IMR-90 (cell line): Measurements from ENCODE around the gene DBN1.

Experiments used
- CEBPB ChIP-seq: IDR thresholded peaks from 2 replicates; pipeline ENCODE4 v1.6.1; 2012; ENCODE audit warnings: low read depth, low read length, improper control_type of control experiment
- CHD1 ChIP-seq: IDR thresholded peaks from 2 replicates; pipeline ENCODE4 v1.6.1; 2012; ENCODE audit warnings: low read depth, low read length, improper control_type of control experiment
- FOS ChIP-seq: fragments of 150-350 bp; IDR thresholded peaks from 2 replicates; pipeline ENCODE4 v1.6.1; 2016; ENCODE audit warnings: low read depth, low read length
- MAFK ChIP-seq: IDR thresholded peaks from 2 replicates; pipeline ENCODE4 v1.6.1; 2012; ENCODE audit warnings: low read depth, low read length, improper control_type of control experiment
- MAZ ChIP-seq: IDR thresholded peaks from 2 replicates; pipeline ENCODE4 v1.6.1; 2012; ENCODE audit warnings: low read depth, mild to moderate bottlenecking, low read length, improper control_type of control experiment, moderate library complexity, borderline replicate concordance
- MXI1 ChIP-seq: IDR thresholded peaks from 2 replicates; pipeline ENCODE4 v1.6.1; 2012; ENCODE audit warnings: low read depth, mild to moderate bottlenecking, low read length, moderate library complexity, borderline replicate concordance
- NFE2L2 ChIP-seq: fragments of 150-350 bp; IDR thresholded peaks from 2 replicates; pipeline ENCODE4 v1.6.1; 2016; ENCODE audit warnings: low read depth, mild to moderate bottlenecking, low read length
- POLR2A ChIP-seq: IDR thresholded peaks from 2 replicates; pipeline ENCODE4 v1.6.1; 2012; ENCODE audit warnings: mild to moderate bottlenecking, low read depth, low read length
- RAD21 ChIP-seq: IDR thresholded peaks from 2 replicates; pipeline ENCODE4 v1.6.1; 2012; ENCODE audit warnings: low read length, improper control_type of control experiment
- RFX5 ChIP-seq: IDR thresholded peaks from 2 replicates; pipeline ENCODE4 v1.8.0; 2012; ENCODE audit warnings: low read depth, mild to moderate bottlenecking, low read length, moderate library complexity
- SMC3 ChIP-seq: fragments of 150-350 bp; IDR thresholded peaks from 2 replicates; pipeline ENCODE4 v1.6.1; 2016; ENCODE audit warnings: low read depth, mild to moderate bottlenecking, antibody characterized with exemption, low read length, moderate library complexity
- TF ChIP-seq, protein P1 (sequence below): conservative IDR thresholded peaks from 2 replicates; pipeline ENCODE4 v1.5.1; 2012; ENCODE audit warnings: mild to moderate bottlenecking, low read depth, low read length, improper control_type of control experiment
- TF ChIP-seq, protein P2 (sequence below): fragments of 150-350 bp; IDR thresholded peaks from 2 replicates; pipeline ENCODE4 v1.6.1; 2017; ENCODE audit warnings: mild to moderate bottlenecking, antibody characterized with exemption, low read length, low read depth

DNA sequence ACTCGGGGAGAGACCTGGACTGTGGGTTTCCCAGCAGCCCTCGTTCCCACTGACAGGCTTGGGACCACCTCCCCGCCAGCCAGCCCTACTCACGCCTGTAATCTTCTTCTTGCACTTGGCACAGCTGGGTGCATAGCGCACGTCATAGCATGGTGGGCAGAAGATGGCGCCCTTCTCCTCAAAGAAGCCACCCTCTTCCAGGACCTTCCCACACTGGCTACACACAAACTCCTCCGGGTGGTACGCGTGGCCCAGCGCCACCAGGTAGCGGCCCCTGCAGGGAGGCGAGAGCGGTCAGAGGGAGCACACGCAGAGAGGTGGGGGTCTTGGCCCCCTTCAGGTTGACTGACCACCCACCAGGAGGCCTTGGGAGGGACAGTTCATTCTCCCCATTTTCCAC lies 14.5 kb upstream of the DBN1 start:
- TF ChIP-seq CHD1 (no peak), MAFK (no peak), NFE2L2 (no peak), FOS (no peak), MAZ (no peak), POLR2A (no peak), CEBPB (no peak), MXI1 (no peak), RFX5 (no peak), SMC3 (no peak), RAD21 (no peak)
- TF ChIP-seq, protein P1, sequence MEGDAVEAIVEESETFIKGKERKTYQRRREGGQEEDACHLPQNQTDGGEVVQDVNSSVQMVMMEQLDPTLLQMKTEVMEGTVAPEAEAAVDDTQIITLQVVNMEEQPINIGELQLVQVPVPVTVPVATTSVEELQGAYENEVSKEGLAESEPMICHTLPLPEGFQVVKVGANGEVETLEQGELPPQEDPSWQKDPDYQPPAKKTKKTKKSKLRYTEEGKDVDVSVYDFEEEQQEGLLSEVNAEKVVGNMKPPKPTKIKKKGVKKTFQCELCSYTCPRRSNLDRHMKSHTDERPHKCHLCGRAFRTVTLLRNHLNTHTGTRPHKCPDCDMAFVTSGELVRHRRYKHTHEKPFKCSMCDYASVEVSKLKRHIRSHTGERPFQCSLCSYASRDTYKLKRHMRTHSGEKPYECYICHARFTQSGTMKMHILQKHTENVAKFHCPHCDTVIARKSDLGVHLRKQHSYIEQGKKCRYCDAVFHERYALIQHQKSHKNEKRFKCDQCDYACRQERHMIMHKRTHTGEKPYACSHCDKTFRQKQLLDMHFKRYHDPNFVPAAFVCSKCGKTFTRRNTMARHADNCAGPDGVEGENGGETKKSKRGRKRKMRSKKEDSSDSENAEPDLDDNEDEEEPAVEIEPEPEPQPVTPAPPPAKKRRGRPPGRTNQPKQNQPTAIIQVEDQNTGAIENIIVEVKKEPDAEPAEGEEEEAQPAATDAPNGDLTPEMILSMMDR = no peak
- TF ChIP-seq, protein P2, sequence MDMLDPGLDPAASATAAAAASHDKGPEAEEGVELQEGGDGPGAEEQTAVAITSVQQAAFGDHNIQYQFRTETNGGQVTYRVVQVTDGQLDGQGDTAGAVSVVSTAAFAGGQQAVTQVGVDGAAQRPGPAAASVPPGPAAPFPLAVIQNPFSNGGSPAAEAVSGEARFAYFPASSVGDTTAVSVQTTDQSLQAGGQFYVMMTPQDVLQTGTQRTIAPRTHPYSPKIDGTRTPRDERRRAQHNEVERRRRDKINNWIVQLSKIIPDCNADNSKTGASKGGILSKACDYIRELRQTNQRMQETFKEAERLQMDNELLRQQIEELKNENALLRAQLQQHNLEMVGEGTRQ = no peak
